ENCODE measurements around the gene THSD7B. TPM values are rescaled to one million over a fixed set of nuclear protein-coding genes. Genes with fewer than 3 reads are reported as not detected.

The THSD7B gene
- total RNA-seq, 2 experiments from 2014 or later, result not detected

GRCh38 chr2:137206069-137206468, 440.7 kb downstream of the THSD7B start:
- DNase-seq, result no peak
- CTCF ChIA-PET, result no interaction called here
- no peak overlapping the region for H3K4me3 Mint-ChIP-seq
- no peak overlapping the region for H3K27ac Mint-ChIP-seq
- H3K9me3 Mint-ChIP-seq, result no peaks in the 10 kb centered on the region
- intact Hi-C loops (cut with micrococcal nuclease), result no loop called here
- no peaks in the 10 kb centered on the region for H3K4me1 Mint-ChIP-seq (ENCODE audit: low read depth)
- no peaks in the 10 kb centered on the region for H3K36me3 Mint-ChIP-seq (ENCODE audit: low read depth)
- no peaks in the 10 kb centered on the region for H3K27me3 Mint-ChIP-seq (ENCODE audit: low read depth)

DNA sequence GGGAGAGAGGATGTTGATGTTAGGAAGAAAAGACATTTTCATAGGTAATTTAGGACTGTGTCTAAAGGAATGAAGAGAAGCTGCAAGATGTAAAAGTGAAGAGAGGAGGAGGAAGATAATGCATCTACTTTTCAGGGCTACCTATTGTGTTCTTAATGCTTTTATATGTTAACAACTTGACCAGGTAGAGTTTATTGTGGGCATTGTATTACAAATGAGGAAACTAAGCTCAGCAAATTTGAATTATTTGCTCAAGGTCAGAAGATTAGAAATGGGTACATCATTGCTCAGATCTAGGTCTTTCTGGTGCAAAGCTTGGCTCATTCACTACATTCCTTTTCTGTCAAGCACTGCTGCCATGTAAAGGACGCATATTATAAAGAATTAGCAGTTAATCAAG, 441.7 kb downstream of the THSD7B start:
- no peak for DNase-seq
- Mint-ChIP-seq H3K9me3 (no peaks in the 10 kb centered on the region), H3K27me3 (ENCODE audit: low read depth) (no peaks in the 10 kb centered on the region), H3K4me1 (ENCODE audit: low read depth) (no peaks in the 10 kb centered on the region), H3K4me3 (no peak overlapping the region), H3K36me3 (ENCODE audit: low read depth) (no peaks in the 10 kb centered on the region), H3K27ac (no peak overlapping the region)
- CTCF ChIA-PET, result no interaction called here
- intact Hi-C loops (cut with micrococcal nuclease), result no loop called here

GRCh38 chr2:137208431-137208891, 443.1 kb downstream of the THSD7B start:
- no peaks in the 10 kb centered on the region for H3K4me1 Mint-ChIP-seq (ENCODE audit: low read depth)
- intact Hi-C loops (cut with micrococcal nuclease), result no loop called here
- H3K36me3 Mint-ChIP-seq (ENCODE audit: low read depth), result no peaks in the 10 kb centered on the region
- H3K27me3 Mint-ChIP-seq (ENCODE audit: low read depth), result no peaks in the 10 kb centered on the region
- CTCF ChIA-PET, result no interaction called here
- H3K4me3 Mint-ChIP-seq, result no peak overlapping the region
- H3K27ac Mint-ChIP-seq, result no peak overlapping the region
- no peak for DNase-seq
- no peaks in the 10 kb centered on the region for H3K9me3 Mint-ChIP-seq

DNA sequence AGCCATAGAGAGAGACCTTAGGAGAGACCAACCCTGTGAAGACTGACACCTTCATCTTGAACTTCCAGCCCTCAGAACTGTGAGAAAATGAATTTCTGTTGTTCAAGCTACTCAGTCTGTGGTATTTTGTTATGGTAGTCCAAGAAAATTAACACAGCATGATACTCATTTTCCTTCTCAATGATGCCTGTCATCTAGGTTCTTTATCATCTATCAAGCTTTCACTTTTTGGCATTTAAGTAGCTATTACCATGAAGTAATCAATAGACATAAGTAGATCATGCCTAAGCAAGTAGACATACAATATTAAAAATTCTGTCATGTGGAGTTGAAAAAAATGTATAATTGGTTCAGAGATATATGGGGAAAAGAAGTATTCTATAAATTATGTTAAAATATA, 444.7 kb downstream of the THSD7B start:
- no peak overlapping the region for H3K4me3 Mint-ChIP-seq
- no peak overlapping the region for H3K27ac Mint-ChIP-seq
- no peak for DNase-seq
- intact Hi-C loops (cut with micrococcal nuclease), result no loop called here
- H3K36me3 Mint-ChIP-seq (ENCODE audit: low read depth), result no peaks in the 10 kb centered on the region
- no peaks in the 10 kb centered on the region for H3K9me3 Mint-ChIP-seq
- H3K27me3 Mint-ChIP-seq (ENCODE audit: low read depth), result no peaks in the 10 kb centered on the region
- CTCF ChIA-PET, result no interaction called here
- H3K4me1 Mint-ChIP-seq (ENCODE audit: low read depth), result no peaks in the 10 kb centered on the region

GRCh38 chr2:137211761-137212160, 446.4 kb downstream of the THSD7B start:
- H3K27me3 Mint-ChIP-seq (ENCODE audit: low read depth), result no peaks in the 10 kb centered on the region
- H3K4me3 Mint-ChIP-seq, result no peak overlapping the region
- intact Hi-C loops (cut with micrococcal nuclease), result no loop called here
- CTCF ChIA-PET, result interaction anchor here (0.7 kb wide), 1 partner anchor 16 kb away, joined by 3 read pairs; no protein-coding TSS in a partner anchor
- no peaks in the 10 kb centered on the region for H3K4me1 Mint-ChIP-seq (ENCODE audit: low read depth)
- DNase-seq, result no peak
- H3K9me3 Mint-ChIP-seq, result no peaks in the 10 kb centered on the region
- no peak overlapping the region for H3K27ac Mint-ChIP-seq
- no peaks in the 10 kb centered on the region for H3K36me3 Mint-ChIP-seq (ENCODE audit: low read depth)

- H3K4me1 Mint-ChIP-seq (ENCODE audit: low read depth), result no peaks in the 10 kb centered on the region
- no peak for DNase-seq
- no peak overlapping the region for H3K4me3 Mint-ChIP-seq
- no peaks in the 10 kb centered on the region for H3K36me3 Mint-ChIP-seq (ENCODE audit: low read depth)
- intact Hi-C loops (cut with micrococcal nuclease), result no loop called here
- H3K9me3 Mint-ChIP-seq, result peaks cover 4% of the 10 kb centered on the region
- CTCF ChIA-PET, result no interaction called here
- no peaks in the 10 kb centered on the region for H3K27me3 Mint-ChIP-seq (ENCODE audit: low read depth)
- no peak overlapping the region for H3K27ac Mint-ChIP-seq
Measured at GRCh38 chr2:137220438-137220993, 455.2 kb downstream of the THSD7B start.

DNA sequence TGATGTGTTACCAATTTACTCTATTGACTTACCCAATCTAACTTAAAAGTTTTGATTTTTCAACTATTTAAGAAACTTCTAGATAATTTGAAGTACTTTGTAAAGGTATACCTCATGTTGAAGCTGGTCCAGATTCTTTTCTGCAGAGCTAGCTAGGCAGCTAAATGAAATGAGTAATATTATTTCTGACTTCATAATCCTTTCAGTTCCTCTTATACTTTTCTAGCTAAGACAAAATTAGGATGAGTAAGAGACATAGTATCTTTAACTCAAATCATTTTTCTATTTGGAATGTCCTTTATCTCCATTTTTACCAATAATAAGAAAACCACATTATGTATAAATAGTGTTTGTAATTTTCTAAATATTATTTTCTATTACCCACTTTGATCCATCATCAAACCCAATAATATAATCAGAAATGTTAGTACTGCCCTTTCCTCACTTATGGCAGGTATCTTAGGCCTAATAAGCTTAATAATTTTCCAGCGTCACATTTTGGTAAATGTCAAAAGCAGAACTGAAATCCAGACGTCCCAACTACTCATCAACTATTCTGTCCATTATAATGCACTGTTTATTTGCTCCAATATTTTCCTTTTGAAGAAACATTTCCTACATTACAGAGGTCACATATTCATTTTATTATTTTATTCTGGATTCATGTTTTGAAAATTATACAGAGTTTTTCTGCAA, 456.6 kb downstream of the THSD7B start:
- intact Hi-C loops (cut with micrococcal nuclease), result no loop called here
- no peak overlapping the region for H3K4me3 Mint-ChIP-seq
- peaks cover 4% of the 10 kb centered on the region for H3K9me3 Mint-ChIP-seq
- CTCF ChIA-PET, result no interaction called here
- no peak overlapping the region for H3K27ac Mint-ChIP-seq
- H3K36me3 Mint-ChIP-seq (ENCODE audit: low read depth), result no peaks in the 10 kb centered on the region
- no peaks in the 10 kb centered on the region for H3K4me1 Mint-ChIP-seq (ENCODE audit: low read depth)
- no peak for DNase-seq
- no peaks in the 10 kb centered on the region for H3K27me3 Mint-ChIP-seq (ENCODE audit: low read depth)

- DNase-seq, result no peak
- peaks cover 4% of the 10 kb centered on the region for H3K9me3 Mint-ChIP-seq
- intact Hi-C loops (cut with micrococcal nuclease), result no loop called here
- H3K4me3 Mint-ChIP-seq, result no peak overlapping the region
- CTCF ChIA-PET, result no interaction called here
- H3K27me3 Mint-ChIP-seq (ENCODE audit: low read depth), result no peaks in the 10 kb centered on the region
- H3K4me1 Mint-ChIP-seq (ENCODE audit: low read depth), result no peaks in the 10 kb centered on the region
- H3K36me3 Mint-ChIP-seq (ENCODE audit: low read depth), result no peaks in the 10 kb centered on the region
- no peak overlapping the region for H3K27ac Mint-ChIP-seq
Measured at GRCh38 chr2:137223722-137224121, 458.4 kb downstream of the THSD7B start.

DNA sequence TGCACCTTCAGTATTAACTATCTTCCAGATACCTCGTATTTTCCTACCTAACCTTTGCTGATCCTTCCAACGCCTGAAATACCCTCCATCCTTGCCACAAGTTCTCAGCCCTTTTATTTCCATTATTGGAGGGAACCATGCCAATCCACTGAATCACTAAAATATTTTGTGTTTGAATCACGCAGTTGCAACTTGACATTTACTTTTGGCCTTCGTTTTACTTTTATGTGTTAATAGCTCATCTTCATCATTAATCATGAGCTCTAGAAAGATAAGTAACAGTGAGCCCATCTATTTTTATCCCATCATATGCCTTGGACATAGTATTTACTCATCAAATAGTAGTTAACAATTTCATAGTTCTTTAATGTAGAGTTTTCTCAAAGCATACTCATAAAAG, 463.2 kb downstream of the THSD7B start:
- H3K4me1 Mint-ChIP-seq (ENCODE audit: low read depth), result no peaks in the 10 kb centered on the region

GRCh38 chr2:137229834-137230233, 464.5 kb downstream of the THSD7B start:
- no peak overlapping the region for H3K27ac Mint-ChIP-seq
- no peak overlapping the region for H3K4me3 Mint-ChIP-seq
- no peaks in the 10 kb centered on the region for H3K36me3 Mint-ChIP-seq (ENCODE audit: low read depth)
- CTCF ChIA-PET, result no interaction called here
- no peak for DNase-seq
- H3K4me1 Mint-ChIP-seq (ENCODE audit: low read depth), result no peaks in the 10 kb centered on the region
- H3K9me3 Mint-ChIP-seq, result no peaks in the 10 kb centered on the region
- intact Hi-C loops (cut with micrococcal nuclease), result no loop called here
- H3K27me3 Mint-ChIP-seq (ENCODE audit: low read depth), result no peaks in the 10 kb centered on the region

More for the DNA sequence above, 463.2 kb downstream of the THSD7B start:
- no peak for DNase-seq
- Mint-ChIP-seq H3K36me3 (ENCODE audit: low read depth) (no peaks in the 10 kb centered on the region), H3K4me3 (no peak overlapping the region), H3K27ac (no peak overlapping the region), H3K27me3 (ENCODE audit: low read depth) (no peaks in the 10 kb centered on the region), H3K9me3 (peaks cover 2% of the 10 kb centered on the region)
- intact Hi-C loops (cut with micrococcal nuclease), result no loop called here
- CTCF ChIA-PET, result interaction anchor here (1.1 kb wide), 1 partner anchor 17 kb away, joined by 3 read pairs; no protein-coding TSS in a partner anchor

- H3K9me3 Mint-ChIP-seq, result no peaks in the 10 kb centered on the region
- H3K4me3 Mint-ChIP-seq, result no peak overlapping the region
- no peaks in the 10 kb centered on the region for H3K36me3 Mint-ChIP-seq (ENCODE audit: low read depth)
- no peak for DNase-seq
- no peaks in the 10 kb centered on the region for H3K4me1 Mint-ChIP-seq (ENCODE audit: low read depth)
- H3K27ac Mint-ChIP-seq, result no peak overlapping the region
- H3K27me3 Mint-ChIP-seq (ENCODE audit: low read depth), result no peaks in the 10 kb centered on the region
- CTCF ChIA-PET, result no interaction called here
- intact Hi-C loops (cut with micrococcal nuclease), result no loop called here
Measured at GRCh38 chr2:137231628-137232027, 466.3 kb downstream of the THSD7B start.

GRCh38 chr2:137232076-137232475, 466.7 kb downstream of the THSD7B start:
- no peak for DNase-seq
- Mint-ChIP-seq H3K4me1 (ENCODE audit: low read depth) (no peaks in the 10 kb centered on the region), H3K4me3 (no peak overlapping the region), H3K9me3 (no peaks in the 10 kb centered on the region), H3K27ac (no peak overlapping the region), H3K27me3 (ENCODE audit: low read depth) (no peaks in the 10 kb centered on the region), H3K36me3 (ENCODE audit: low read depth) (no peaks in the 10 kb centered on the region)
- intact Hi-C loops (cut with micrococcal nuclease), result no loop called here
- CTCF ChIA-PET, result no interaction called here

- Mint-ChIP-seq H3K4me1 (ENCODE audit: low read depth) (no peaks in the 10 kb centered on the region), H3K4me3 (no peak overlapping the region), H3K36me3 (ENCODE audit: low read depth) (no peaks in the 10 kb centered on the region), H3K27ac (no peak overlapping the region), H3K27me3 (ENCODE audit: low read depth) (no peaks in the 10 kb centered on the region), H3K9me3 (no peaks in the 10 kb centered on the region)
- intact Hi-C loops (cut with micrococcal nuclease), result no loop called here
- DNase-seq, result no peak
- CTCF ChIA-PET, result no interaction called here
Measured at GRCh38 chr2:137233091-137233490, 467.7 kb downstream of the THSD7B start.

Measured in activated naive CD4-positive, alpha-beta T cell treated with anti-CD3 and anti-CD28 coated beads for 36 hours (primary cell).